GM12878 (cell line): ENCODE results near the gene LRFN2. TPM values are rescaled to one million over a fixed set of nuclear protein-coding genes. Genes with fewer than 3 reads are reported as not detected.

ENCODE experiments used
- BCL3 ChIP-seq: IDR thresholded peaks from 2 replicates; pipeline ENCODE4 v1.6.1; 2011; ENCODE audit warnings: borderline replicate concordance, low read depth, mild to moderate bottlenecking, moderate library complexity, low read length; ENCODE audit not compliant: insufficient read depth, poor library complexity, severe bottlenecking
- CEBPZ ChIP-seq: fragments of 150-350 bp; IDR thresholded peaks from 2 replicates; pipeline ENCODE4 v1.6.1; 2016; ENCODE audit warnings: low read depth, low read length
- ESRRA ChIP-seq: IDR thresholded peaks from 2 replicates; pipeline ENCODE4 v1.6.1; 2012; ENCODE audit warnings: mild to moderate bottlenecking, low read length, improper control_type of control experiment
- FOS ChIP-seq: IDR thresholded peaks from 3 replicates; pipeline ENCODE4 v1.6.1; 2011; ENCODE audit warnings: borderline replicate concordance; ENCODE audit not compliant: insufficient read length; ENCODE audit errors: extremely low read depth
- MAX ChIP-seq: IDR thresholded peaks from 2 replicates; pipeline ENCODE4 v1.6.1; 2012; ENCODE audit warnings: low read depth, low read length, improper control_type of control experiment
- NFXL1 ChIP-seq: fragments of 450-650 bp; IDR thresholded peaks from 2 replicates; pipeline ENCODE4 v1.6.1; 2017; ENCODE audit warnings: antibody characterized with exemption, mild to moderate bottlenecking, borderline replicate concordance
- PKNOX1 ChIP-seq: fragments of 450-650 bp; IDR thresholded peaks from 2 replicates; pipeline ENCODE4 v1.6.1; 2016; ENCODE audit warnings: mild to moderate bottlenecking
- PML ChIP-seq: IDR thresholded peaks from 2 replicates; pipeline ENCODE4 v1.6.1; 2012; ENCODE audit warnings: low read length, inconsistent platforms
- SREBF2 ChIP-seq: IDR thresholded peaks from 2 replicates; pipeline ENCODE4 v1.6.1; 2012; ENCODE audit warnings: mild to moderate bottlenecking, low read length
- polyA plus RNA-seq, 11 experiments: library from polyadenylated mRNA; depleted of rRNA in 4 of 11; unstranded in 6 of 11; stranded (reverse) in 5 of 11; fragments of >200 nt; fragmentation: Nextera tagmentation in 4 of 11; fragmentation: Illumina TruSeq in 1 of 11; extraction: Ambion mirVana in 4 of 11; extraction: Trizol in 1 of 11; gene quantifications; 1 replicate in 1 of 11; 2 replicates in 10 of 11; pipeline versions ENCODE4 v1.2.1 to v1.2.3, GENCODE V29; 2011 to 2016; ENCODE audit warnings: inconsistent platforms in 2 of 11, missing spikeins in 2 of 11, low read depth in 1 of 11
- total RNA-seq, 4 experiments: library from RNA; depleted of rRNA in 3 of 4; stranded (reverse); fragments of >200 nt in 3 of 4; fragmentation: Illumina TruSeq in 1 of 4; extraction: Trizol in 1 of 4; gene quantifications; 2 replicates each; pipeline versions ENCODE4 v1.2.1 to v1.2.3, GENCODE V29; 2013 to 2021

Gene LRFN2
- total and polyA plus RNA-seq, 10 of the 15 experiments (the other 5 are each of a cell fraction or from before 2014, with no cell fraction given), result not detected

GRCh38 chr6:40556023-40556422 lies 31.1 kb downstream of the LRFN2 start (continued):
- no peak for TF ChIP-seq CEBPZ
- TF ChIP-seq ESRRA, result no peak
- TF ChIP-seq PML, result no peak
- no peak for TF ChIP-seq NFXL1
- TF ChIP-seq BCL3, result no peak
- TF ChIP-seq SREBF2, result no peak
- no peak for TF ChIP-seq MAX
- no peak for TF ChIP-seq FOS
- TF ChIP-seq PKNOX1, result no peak
- TF ChIP-seq, all 136 proteins: peak for 0
